Spleen (tissue), 11 donors: ENCODE measurements around the gene RALGDS. TPM values are rescaled to one million over a fixed set of nuclear protein-coding genes. Genes with fewer than 3 reads are reported as not detected.

Experiments
- DNase-seq: peaks from one replicate; pipeline ENCODE4 v3.0.0-alpha.2; 2020
- H3K27ac ChIP-seq, 8 donors: fragments of 200-600 bp; sonication (generic) in 7 of 8; 1 replicate in 4 of 8; 2 replicates in 4 of 8; pipeline versions ENCODE4 v1.5.0 to v1.8.0; 2016 to 2021; ENCODE audit warnings: inconsistent platforms in 4 of 8, mild to moderate bottlenecking in 4 of 8, moderate library complexity in 1 of 8
- H3K27me3 ChIP-seq, 7 donors: fragments of 200-600 bp; sonication (generic) in 6 of 7; replicated peaks in 1 of 7; 1 replicate in 4 of 7; 2 replicates in 3 of 7; pipeline versions ENCODE4 v1.5.0 to v1.8.0; 2016 to 2021; ENCODE audit warnings: inconsistent platforms in 3 of 7, mild to moderate bottlenecking in 1 of 7
- H3K36me3 ChIP-seq, 6 donors: fragments of 200-600 bp; sonication (generic) in 5 of 6; 1 replicate in 4 of 6; 2 replicates in 2 of 6; pipeline versions ENCODE4 v1.5.0 to v1.8.0; 2016 to 2021; ENCODE audit warnings: inconsistent platforms in 2 of 6
- H3K4me1 ChIP-seq, 6 donors: fragments of 200-600 bp; sonication (generic) in 5 of 6; 1 replicate in 3 of 6; 2 replicates in 3 of 6; pipeline versions ENCODE4 v1.5.0 to v1.8.0; 2016 to 2021; ENCODE audit warnings: inconsistent platforms in 3 of 6
- H3K4me3 ChIP-seq, 8 donors: fragments of 200-600 bp; sonication (generic) in 7 of 8; 1 replicate in 4 of 8; 2 replicates in 4 of 8; pipeline versions ENCODE4 v1.5.0 to v1.8.0; 2016 to 2021; ENCODE audit warnings: inconsistent platforms in 4 of 8, mild to moderate bottlenecking in 4 of 8, moderate library complexity in 2 of 8
- H3K9me3 ChIP-seq, 8 donors: fragments of 200-600 bp; sonication (generic) in 7 of 8; 1 replicate in 4 of 8; 2 replicates in 4 of 8; pipeline versions ENCODE4 v1.5.0 to v1.8.0; 2016 to 2021; ENCODE audit warnings: inconsistent platforms in 4 of 8
- CTCF ChIP-seq, 11 experiments: fragments of 200-600 bp in 7 of 11; fragments of 450-650 bp in 4 of 11; sonication (generic) in 4 of 11; IDR thresholded peaks in 8 of 11; conservative IDR thresholded peaks in 3 of 11; 1 replicate in 7 of 11; 2 replicates in 4 of 11; pipeline versions ENCODE4 v1.4.0 to v1.8.0; 2016 to 2021; ENCODE audit warnings: antibody characterized with exemption in 11 of 11, inconsistent platforms in 4 of 11, mild to moderate bottlenecking in 1 of 11
- POLR2A ChIP-seq, 3 donors: fragments of 450-650 bp; IDR thresholded peaks; one replicate each; pipeline ENCODE4 v1.5.1; 2017; ENCODE audit warnings: antibody characterized with exemption in 3 of 3, mild to moderate bottlenecking in 1 of 3
- POLR2AphosphoS5 ChIP-seq, 3 donors: sonication (generic); formaldehyde crosslinking; IDR thresholded peaks; one replicate each; pipeline ENCODE4 v1.5.1; 2017; ENCODE audit warnings: antibody characterized with exemption in 3 of 3
- WGBS, 5 donors: extraction: QIAGEN DNeasy Blood & Tissue Kit in 3 of 5; methylation state at CpG; one replicate each; pipeline versions ENCODE4 v1.1.5 to v1.1.7; 2013 to 2018; 5-methylcytosine and 5-hydroxymethylcytosine counted together
- intact Hi-C: fragments of 100-400 bp; cut with DNase I; formaldehyde crosslinking; loops from one replicate; pipeline ENCODE4 v1.15.0; 2023; ENCODE audit warnings: low total_unique reads
- polyA plus RNA-seq, 3 donors: library from polyadenylated mRNA; stranded (reverse); fragments of 200-250 nt; gene quantifications; one replicate each; pipeline ENCODE4 v1.2.1, GENCODE V29; 2013
- total RNA-seq, 7 donors: library from RNA; depleted of rRNA in 3 of 7; stranded (reverse); fragments of >200 nt in 3 of 7; fragmentation: NEBNext Ultra II Directional in 4 of 7; extraction: Animal tissue kit (Norgen Biotek cat#: 25700) in 4 of 7; gene quantifications; one replicate each; pipeline versions ENCODE4 v1.1.0 to v1.2.1, GENCODE V29; 2016 to 2021
- donor health status: healthy with polysubstance abuse.
- donor health status: DM: no; HTN: no; CAD: no; lungs with moderate emphysema.
- donor health status: DM: no; HTN: no; CAD: no.
- donor health status: Bipolar disorder and iron deficiency.
- donor health status: healthy.
- donor health status: DM: no; HTN: no; CAD: no.
- donor health status: DM: yes; HTN: yes; CAD: no.

The RALGDS gene
- total and polyA plus RNA-seq, 10 donors = 21.3 to 74.3 (median 55.8) TPM

- Histone ChIP-seq H3K27me3 (no peaks in the 10 kb centered on the region), H3K4me1 (peaks cover 0 to 41% (median 7%) of the 10 kb centered on the region in 6 donors), H3K36me3 (peaks cover 0 to 94% (median 85%) of the 10 kb centered on the region in 6 donors), H3K4me3 (no peak overlapping the region), H3K27ac (no peak overlapping the region), H3K9me3 (no peaks in the 10 kb centered on the region)
- TF ChIP-seq CTCF (IDR thresholded peaks at IDR 0.05 in 8 of 11, conservative IDR thresholded peaks at IDR 0.05 in 3 of 11) = no peak
- TF ChIP-seq POLR2AphosphoS5 (IDR thresholded peaks at IDR 0.05) = peak in 1 of 3 donors; percentile 16
- WGBS, 5 donors = 90 to 95% (median 93%) methylated on average over 14 to 24 of the region's 24 CpGs
- intact Hi-C loops = no loop called here
- DNase-seq = no peak
Measured at GRCh38 chr9:133054194-133054890, 66.7 kb downstream of the RALGDS start.

GRCh38 chr9:133051966-133052539 is 69.0 kb downstream of the RALGDS start:
- intact Hi-C loops = no loop called here
- Histone ChIP-seq H3K27me3 (no peaks in the 10 kb centered on the region), H3K4me3 (no peak overlapping the region), H3K9me3 (no peaks in the 10 kb centered on the region), H3K36me3 (peaks cover 0 to 100% (median 83%) of the 10 kb centered on the region in 6 donors), H3K4me1 (peaks cover 0 to 18% (median 3%) of the 10 kb centered on the region in 6 donors), H3K27ac (peak overlapping the region in 1 of 8 donors; percentile 54)
- WGBS, 5 donors = 74 to 87% (median 85%) methylated on average over 8 to 9 of the region's 9 CpGs
- DNase-seq = no peak
- TF ChIP-seq POLR2A (IDR thresholded peaks at IDR 0.05) = no peak
- peak in 2 of 3 donors; percentile 23 to 30 for TF ChIP-seq POLR2AphosphoS5 (IDR thresholded peaks at IDR 0.05)
- TF ChIP-seq CTCF (IDR thresholded peaks at IDR 0.05 in 8 of 11, conservative IDR thresholded peaks at IDR 0.05 in 3 of 11) = no peak

- no peak overlapping the region for H3K4me3 ChIP-seq
- no peaks in the 10 kb centered on the region for H3K9me3 ChIP-seq
- H3K27me3 ChIP-seq = no peaks in the 10 kb centered on the region
- peak; percentile 48 for DNase-seq
- WGBS, 5 donors = 87 to 98% (median 95%) methylated on average over 18 to 20 of the region's 20 CpGs
- intact Hi-C loops = no loop called here
- H3K36me3 ChIP-seq = peaks cover 0 to 100% (median 83%) of the 10 kb centered on the region in 6 donors
- H3K4me1 ChIP-seq = peaks cover 0 to 11% (median 3%) of the 10 kb centered on the region in 6 donors
- peak overlapping the region in 1 of 8 donors; percentile 54 for H3K27ac ChIP-seq
- no peak for TF ChIP-seq POLR2A (IDR thresholded peaks at IDR 0.05)
- peak in 1 of 3 donors; percentile 11 for TF ChIP-seq POLR2AphosphoS5 (IDR thresholded peaks at IDR 0.05)
- TF ChIP-seq CTCF (IDR thresholded peaks at IDR 0.05 in 8 of 11, conservative IDR thresholded peaks at IDR 0.05 in 3 of 11) = no peak
Measured at GRCh38 chr9:133051281-133051900, 69.6 kb downstream of the RALGDS start.

GRCh38 chr9:133050781-133051180 is 70.3 kb downstream of the RALGDS start:
- Histone ChIP-seq H3K27ac (no peak overlapping the region), H3K4me3 (no peak overlapping the region), H3K27me3 (no peaks in the 10 kb centered on the region), H3K36me3 (peaks cover 0 to 100% (median 83%) of the 10 kb centered on the region in 6 donors), H3K4me1 (peaks cover 0 to 11% (median 3%) of the 10 kb centered on the region in 6 donors), H3K9me3 (no peaks in the 10 kb centered on the region)
- intact Hi-C loops = no loop called here
- no peak for TF ChIP-seq POLR2AphosphoS5 (IDR thresholded peaks at IDR 0.05)
- no peak for TF ChIP-seq POLR2A (IDR thresholded peaks at IDR 0.05)
- TF ChIP-seq CTCF (IDR thresholded peaks at IDR 0.05 in 8 of 11, conservative IDR thresholded peaks at IDR 0.05 in 3 of 11) = no peak
- WGBS, 5 donors = 86 to 95% (median 92%) methylated on average over 4 to 10 of the region's 10 CpGs
- peak; percentile 37 for DNase-seq
